ENCODE data around the gene SIDT2. TPM values are rescaled to one million over a fixed set of nuclear protein-coding genes. Genes with fewer than 3 reads are reported as not detected.

Gene SIDT2
- total RNA-seq, 1 experiment from 2014 or later = 3.5 TPM

DNA sequence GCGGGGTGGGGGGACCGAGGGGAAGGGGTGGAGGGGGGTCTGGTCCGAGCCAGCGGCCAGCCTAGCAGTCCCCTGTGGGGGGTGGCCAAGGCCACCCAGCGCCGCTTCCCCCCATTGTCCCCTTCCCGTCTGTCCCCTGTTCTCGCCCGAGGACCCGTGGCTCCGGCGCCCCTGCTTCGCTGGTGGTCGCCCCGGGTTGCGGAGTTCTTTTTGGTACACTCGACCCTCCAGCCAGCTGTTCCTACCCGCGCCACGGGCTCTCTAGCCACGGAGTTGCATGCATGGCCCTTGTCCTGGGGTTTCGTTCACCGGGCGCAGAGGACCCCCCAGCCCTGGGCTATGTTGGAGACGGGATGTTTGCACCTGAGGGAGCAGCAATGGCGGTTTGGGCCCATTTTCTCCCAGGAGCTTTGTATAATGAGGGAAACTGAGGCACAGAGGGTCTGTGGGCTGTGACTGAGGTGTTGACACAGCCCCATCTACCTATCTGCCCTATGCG is 54.4 kb downstream of the SIDT2 start:
- Histone ChIP-seq H3K4me3 (peak overlapping the region; percentile 86), H3K9me3 (replicated peaks) (no peaks in the 10 kb centered on the region), H3K27ac (no peak overlapping the region), H3K36me3 (peaks cover 16% of the 10 kb centered on the region), H3K27me3 (replicated peaks) (no peaks in the 10 kb centered on the region), H3K4me1 (replicated peaks) (peaks cover 7% of the 10 kb centered on the region)
- DNase-seq (ENCODE audit: low read depth in 1 of 2, low spot score in 2 of 2) = no peak

DNA sequence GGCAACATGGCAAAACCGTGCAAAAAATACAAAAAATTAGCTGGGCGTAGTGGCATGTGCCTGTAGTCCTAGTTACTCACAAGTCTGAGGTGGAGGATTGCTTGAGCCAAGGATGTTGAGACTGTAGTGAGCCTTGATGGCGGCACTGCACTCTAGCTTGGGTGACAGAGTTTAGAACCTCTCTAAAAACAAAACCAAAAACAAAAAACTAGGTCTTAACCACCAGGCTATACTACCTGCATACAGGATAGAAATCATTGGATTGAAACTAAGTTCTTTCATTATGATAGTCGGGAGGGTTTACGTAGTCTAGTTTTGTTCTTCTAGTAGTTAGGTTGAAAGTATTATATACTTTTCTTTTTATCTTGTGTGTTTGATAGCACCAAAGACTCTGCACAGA is 59.7 kb downstream of the SIDT2 start:
- Histone ChIP-seq H3K36me3 (no peaks in the 10 kb centered on the region), H3K27me3 (replicated peaks) (no peaks in the 10 kb centered on the region), H3K4me3 (no peak overlapping the region), H3K9me3 (replicated peaks) (no peaks in the 10 kb centered on the region), H3K27ac (no peak overlapping the region), H3K4me1 (replicated peaks) (peaks cover 10% of the 10 kb centered on the region)
- DNase-seq (ENCODE audit: low read depth in 1 of 2, low spot score in 2 of 2) = no peak

DNA sequence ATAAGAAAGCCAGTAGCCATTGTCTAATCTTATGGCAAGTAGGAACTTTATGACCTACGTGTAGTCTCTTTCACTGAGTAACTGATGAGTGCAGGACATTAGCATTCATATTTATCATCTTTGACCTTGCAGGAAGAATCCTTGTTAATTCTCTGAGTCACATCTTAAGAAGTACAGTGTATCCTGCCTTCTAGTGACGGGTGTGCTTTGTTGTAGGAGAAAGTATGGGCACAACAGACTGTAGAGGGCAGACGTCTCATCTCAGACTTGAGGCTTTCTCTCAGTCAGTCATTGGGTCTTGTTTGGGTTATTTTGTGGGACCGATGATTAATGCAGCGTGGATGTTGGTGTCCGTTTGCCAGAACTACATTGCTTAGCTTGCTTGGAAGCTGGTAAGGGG is 60.8 kb downstream of the SIDT2 start:
- Histone ChIP-seq H3K4me3 (no peak overlapping the region), H3K27ac (peak overlapping the region; percentile 33; the same call in 1 of the 2 replicates), H3K9me3 (replicated peaks) (no peaks in the 10 kb centered on the region), H3K36me3 (no peaks in the 10 kb centered on the region), H3K4me1 (replicated peaks) (peaks cover 5% of the 10 kb centered on the region), H3K27me3 (replicated peaks) (no peaks in the 10 kb centered on the region)
- peak; percentile 57 to 68 for DNase-seq (ENCODE audit: low read depth in 1 of 2, low spot score in 2 of 2)

Other genes starting within 250 kb of the SIDT2 start
- 8.7 and 15.6 TPM in 2 replicates for gene SIK3, start 80.3 kb upstream of the SIDT2 start, total RNA-seq (2014; rRNA removed; shearing (Covaris generic))
- 65.8 and 79.8 TPM in 2 replicates for gene PAFAH1B2, start 34.5 kb upstream of the SIDT2 start, total RNA-seq (2014; rRNA removed; shearing (Covaris generic))
- 655 and 717 TPM in 2 replicates for gene TAGLN, start 20.6 kb downstream of the SIDT2 start, total RNA-seq (2014; rRNA removed; shearing (Covaris generic))
- gene PCSK7, start 53.3 kb downstream of the SIDT2 start, total RNA-seq (2014; rRNA removed; shearing (Covaris generic)) = 27.1 and 34.3 TPM in 2 replicates
- gene RNF214, start 53.9 kb downstream of the SIDT2 start, total RNA-seq (2014; rRNA removed; shearing (Covaris generic)) = 5.0 and 5.5 TPM in 2 replicates
- gene BACE1-AS, start 112.6 kb downstream of the SIDT2 start, total RNA-seq (2014; rRNA removed; shearing (Covaris generic)) = 0.92 and 1.8 TPM in 2 replicates
- gene BACE1, start 137.5 kb downstream of the SIDT2 start, total RNA-seq (2014; rRNA removed; shearing (Covaris generic)) = 11.4 and 22.7 TPM in 2 replicates
- gene CEP164, start 149.1 kb downstream of the SIDT2 start, total RNA-seq (2014; rRNA removed; shearing (Covaris generic)) = 24.8 and 35.1 TPM in 2 replicates